ENCODE measurements around the gene GOLGA6A.
"Not testable (repeated sequence)": the region's sequence is repeated elsewhere in the genome, so short reads cannot be mapped to it uniquely, and the experiment has no call there.

GOLGA6A gene

GRCh38 chr15:74109713-74110112 is 27.4 kb upstream of the GOLGA6A start:
- DNase-seq: peak in 1 of 10 donors; percentile 32
- intact Hi-C loops (cut with DNase I): no loop called here

GRCh38 chr15:74108611-74109010 is 26.3 kb upstream of the GOLGA6A start:
- intact Hi-C loops (cut with DNase I): not testable (repeated sequence)
- DNase-seq: peak in 1 of 10 donors; percentile 49

GRCh38 chr15:74108111-74108510 is 25.8 kb upstream of the GOLGA6A start:
- DNase-seq: peak in 1 of 10 donors; percentile 56
- intact Hi-C loops (cut with DNase I): no loop called here

- DNase-seq: peak; percentile 86 to 99 (median 94)
- intact Hi-C loops (cut with DNase I): not testable (repeated sequence)
Observed at GRCh38 chr15:74099963-74100733, 17.8 kb upstream of the GOLGA6A start.

GRCh38 chr15:74096753-74097474 is 14.6 kb upstream of the GOLGA6A start:
- DNase-seq; intact Hi-C loops (cut with DNase I): not testable (repeated sequence)

- DNase-seq: peak in 3 of 10 donors; percentile 41 to 76 (median 66)
- intact Hi-C loops (cut with DNase I): not testable (repeated sequence)
Observed at GRCh38 chr15:74095610-74096009, 13.3 kb upstream of the GOLGA6A start.

- intact Hi-C loops (cut with DNase I): not testable (repeated sequence)
Observed at GRCh38 chr15:74094567-74094966, 12.2 kb upstream of the GOLGA6A start.

GRCh38 chr15:74075781-74076180 is 6.6 kb downstream of the GOLGA6A start:
- DNase-seq: peak in 1 of 10 donors; percentile 81
- intact Hi-C loops (cut with DNase I): not testable (repeated sequence)

More at GRCh38 chr15:74094567-74094966, 12.2 kb upstream of the GOLGA6A start:
- DNase-seq: not testable (repeated sequence)

- DNase-seq: peak in 2 of 10 donors; percentile 84 to 85
- intact Hi-C loops (cut with DNase I): not testable (repeated sequence)
Observed at GRCh38 chr15:74072614-74073337, 9.6 kb downstream of the GOLGA6A start.

GRCh38 chr15:74072132-74072531 is 10.2 kb downstream of the GOLGA6A start:
- peak in 2 of 10 donors; percentile 46 to 49 for DNase-seq
- intact Hi-C loops (cut with DNase I): not testable (repeated sequence)

- peak in 2 of 10 donors; percentile 67 to 80 for DNase-seq
- intact Hi-C loops (cut with DNase I): not testable (repeated sequence)
Observed at GRCh38 chr15:74071645-74072044, 10.7 kb downstream of the GOLGA6A start.

GRCh38 chr15:74065684-74066411 is 16.5 kb downstream of the GOLGA6A start:
- DNase-seq: peak in 8 of 10 donors; percentile 25 to 91 (median 54)

GRCh38 chr15:74064822-74065221 is 17.5 kb downstream of the GOLGA6A start:
- DNase-seq: peak in 2 of 10 donors; percentile 35 to 73
- intact Hi-C loops (cut with DNase I): not testable (repeated sequence)

More at GRCh38 chr15:74065684-74066411, 16.5 kb downstream of the GOLGA6A start:
- intact Hi-C loops (cut with DNase I): not testable (repeated sequence)

GRCh38 chr15:74064183-74064582 is 18.2 kb downstream of the GOLGA6A start:
- intact Hi-C loops (cut with DNase I): not testable (repeated sequence)
- DNase-seq: peak in 2 of 10 donors; percentile 22 to 61

- intact Hi-C loops (cut with DNase I): not testable (repeated sequence)
- peak in 2 of 10 donors; percentile 6 to 55 for DNase-seq
Observed at GRCh38 chr15:74063425-74064146, 18.8 kb downstream of the GOLGA6A start.

- intact Hi-C loops (cut with DNase I): no loop called here
- peak in 3 of 10 donors; percentile 27 to 64 (median 51) for DNase-seq
Observed at GRCh38 chr15:74062671-74063070, 19.7 kb downstream of the GOLGA6A start.

GRCh38 chr15:74062236-74062635 is 20.1 kb downstream of the GOLGA6A start:
- intact Hi-C loops (cut with DNase I): no loop called here
- peak in 2 of 10 donors; percentile 35 to 43 for DNase-seq

- intact Hi-C loops (cut with DNase I): no loop called here
- DNase-seq: peak in 1 of 10 donors; percentile 6
Observed at GRCh38 chr15:74060251-74060650, 22.1 kb downstream of the GOLGA6A start.
